GM12878 (cell line): Measurements from ENCODE around the gene SPRED2. TPM values are rescaled to one million over a fixed set of nuclear protein-coding genes. Genes with fewer than 3 reads are reported as not detected.

Experiments used
- ATAC-seq: fragments of 200-7000 bp; cut with Tn5 transposase; 3 replicates; pipeline ENCODE4 v1.9.1; 2020; ENCODE audit warnings: mild to moderate bottlenecking, moderate library complexity
- BruUV-seq: library from RNA; stranded (reverse); fragments of 400-500 nt; replicated peaks from 2 replicates; lab custom pipeline; 2021; lab: Mats Ljungman, UMichigan
- CTCF ChIA-PET: fragments of 300-600 bp; sonication (Branson Sonifier 250); formaldehyde crosslinking; extraction: SDS; loops from one replicate; lab custom pipeline; 2021; ENCODE audit warnings: inconsistent platforms; lab: Yijun Ruan, JAX
- POLR2A ChIA-PET: fragments of 350-600 bp; formaldehyde crosslinking; extraction: SDS; loops from one replicate; lab custom pipeline; 2021; ENCODE audit warnings: inconsistent platforms; lab: Charles Lee
- RAD21 ChIA-PET: fragments of 300-600 bp; sonication (Branson Sonifier 250); formaldehyde crosslinking; loops from one replicate; lab custom pipeline; 2023; ENCODE audit warnings: antibody characterized with exemption; ENCODE audit not compliant: unreplicated experiment; lab: Charles Lee
- SMC1A ChIA-PET: fragments of 300-600 bp; sonication (Branson Sonifier 250); formaldehyde crosslinking; loops from one replicate; lab custom pipeline; 2023; ENCODE audit not compliant: unreplicated experiment, uncharacterized antibody; lab: Charles Lee
- DNase-seq: peaks from one replicate; pipeline ENCODE4 v3.0.0-alpha.2; 2011; ENCODE audit warnings: low read depth, low spot score
- FAIRE-seq: peaks from 3 replicates; lab custom pipeline; 2011; peaks lifted over from hg19 to GRCh38; lab: Jason Lieb, UNC
- H2AFZ ChIP-seq: 2 replicates; pipeline ENCODE4 v1.6.0; 2011; ENCODE audit warnings: low read depth, low read length, control low read depth; ENCODE audit not compliant: control insufficient read depth
- H3K27ac ChIP-seq: 2 replicates; pipeline ENCODE4 v1.5.1; 2011; ENCODE audit warnings: control low read depth; ENCODE audit not compliant: control insufficient read depth, insufficient read depth
- H3K27me3 ChIP-seq, 2 experiments: replicated peaks in 1 of 2; 2 replicates each; pipeline versions ENCODE4 v1.6.0 to v1.6.1; 2011; ENCODE audit warnings: low read length in 1 of 2; ENCODE audit not compliant: control insufficient read depth in 2 of 2, insufficient read depth in 2 of 2
- H3K36me3 ChIP-seq, 2 experiments: 2 replicates each; pipeline ENCODE4 v1.5.1; 2011; ENCODE audit warnings: low read length in 1 of 2; ENCODE audit not compliant: control insufficient read depth in 2 of 2, insufficient read depth in 2 of 2
- H3K4me1 ChIP-seq: 2 replicates; pipeline ENCODE4 v1.6.1; 2011; ENCODE audit warnings: mild to moderate bottlenecking, low read length, moderate library complexity, mixed read lengths; ENCODE audit not compliant: control insufficient read depth, insufficient read depth
- H3K4me2 ChIP-seq: 2 replicates; pipeline ENCODE4 v1.6.0; 2011; ENCODE audit warnings: control low read depth; ENCODE audit not compliant: control insufficient read depth, insufficient read depth
- H3K4me3 ChIP-seq: fragments of 200-600 bp; sonication (generic); 2 replicates; pipeline ENCODE4 v1.5.1; 2016
- H3K79me2 ChIP-seq: 2 replicates; pipeline ENCODE4 v1.6.0; 2011; ENCODE audit warnings: low read length; ENCODE audit not compliant: control insufficient read depth, insufficient read depth
- H3K9ac ChIP-seq: 2 replicates; pipeline ENCODE4 v1.8.0; 2011; ENCODE audit warnings: low read length, control low read depth, mixed read lengths; ENCODE audit not compliant: control insufficient read depth, insufficient read depth
- H3K9me3 ChIP-seq: replicated peaks from 3 replicates; pipeline ENCODE4 v1.5.1; 2011; ENCODE audit warnings: mild to moderate bottlenecking, low read length; ENCODE audit not compliant: control insufficient read depth, insufficient read depth
- H4K20me1 ChIP-seq: 2 replicates; pipeline ENCODE4 v1.6.0; 2011; ENCODE audit not compliant: control insufficient read depth, insufficient read depth
- ATF2 ChIP-seq: IDR thresholded peaks from 2 replicates; pipeline ENCODE4 v1.6.1; 2012; ENCODE audit warnings: low read length, inconsistent platforms
- CBFB ChIP-seq: IDR thresholded peaks from 2 replicates; pipeline ENCODE4 v1.6.1; 2016; ENCODE audit warnings: antibody characterized with exemption, low read depth
- EED ChIP-seq: sonication (generic); IDR thresholded peaks from 2 replicates; pipeline ENCODE4 v1.6.1; 2016; ENCODE audit warnings: antibody characterized with exemption, low read depth
- EGR1 ChIP-seq, 2 experiments: IDR thresholded peaks; 1 replicate in 1 of 2; 2 replicates in 1 of 2; pipeline ENCODE4 v1.6.1; 2011 to 2012; ENCODE audit warnings: low read depth in 2 of 2, low read length in 2 of 2, borderline replicate concordance in 1 of 2, mild to moderate bottlenecking in 1 of 2, moderate library complexity in 1 of 2
- HDAC6 ChIP-seq: fragments of 200-600 bp; sonication (generic); IDR thresholded peaks from one replicate; pipeline ENCODE4 v1.8.0; 2017; ENCODE audit warnings: antibody characterized with exemption; ENCODE audit not compliant: unreplicated experiment
- HSF1 ChIP-seq: fragments of 150-350 bp; IDR thresholded peaks from 2 replicates; pipeline ENCODE4 v1.6.1; 2014; ENCODE audit warnings: mild to moderate bottlenecking, low read depth, low read length
- IRF3 ChIP-seq: fragments of 450-650 bp; IDR thresholded peaks from 2 replicates; pipeline ENCODE4 v1.6.1; 2014; ENCODE audit warnings: mild to moderate bottlenecking
- IRF4 ChIP-seq: IDR thresholded peaks from 2 replicates; pipeline ENCODE4 v1.6.1; 2011; ENCODE audit warnings: low read depth, low read length
- LARP7 ChIP-seq: fragments of 450-650 bp; IDR thresholded peaks from 2 replicates; pipeline ENCODE4 v1.6.1; 2017; ENCODE audit warnings: mild to moderate bottlenecking
- POLR2AphosphoS5 ChIP-seq: IDR thresholded peaks from 2 replicates; pipeline ENCODE4 v1.6.1; 2011; ENCODE audit warnings: mild to moderate bottlenecking, low read length, inconsistent platforms
- RBBP5 ChIP-seq: fragments of 200-600 bp; sonication (generic); conservative IDR thresholded peaks from 2 replicates; pipeline ENCODE4 v1.6.1; 2016
- RFX5 ChIP-seq: IDR thresholded peaks from 2 replicates; pipeline ENCODE4 v1.6.1; 2011; ENCODE audit warnings: low read depth, low read length, improper control_type of control experiment
- TCF12 ChIP-seq: IDR thresholded peaks from 2 replicates; pipeline ENCODE4 v1.6.1; 2011; ENCODE audit warnings: low read depth, mild to moderate bottlenecking, low read length
- WGBS: methylation state at CpG from one replicate; pipeline ENCODE4 v1.1.6; 2016; ENCODE audit warnings: low lambda C conversion rate; ENCODE audit not compliant: insufficient replicate concordance, insufficient coverage; ENCODE audit errors: missing lambda C conversion rate; 5-methylcytosine and 5-hydroxymethylcytosine counted together
- in situ Hi-C: fragments of 300-500 bp; cut with MboI; formaldehyde crosslinking; loops from 9 replicates; pipeline ENCODE4 v1.14.3; 2018; ENCODE audit warnings: mixed read lengths
- intact Hi-C: fragments of 100-400 bp; cut with micrococcal nuclease; formaldehyde crosslinking; loops from one replicate; pipeline ENCODE4 v1.14.2; 2022; ENCODE audit not compliant: unreplicated experiment
- polyA plus RNA-seq, 11 experiments: library from polyadenylated mRNA; depleted of rRNA in 4 of 11; unstranded in 6 of 11; stranded (reverse) in 5 of 11; fragments of >200 nt; fragmentation: Nextera tagmentation in 4 of 11; fragmentation: Illumina TruSeq in 1 of 11; extraction: Ambion mirVana in 4 of 11; extraction: Trizol in 1 of 11; gene quantifications; 1 replicate in 1 of 11; 2 replicates in 10 of 11; pipeline versions ENCODE4 v1.2.1 to v1.2.3, GENCODE V29; 2011 to 2016; ENCODE audit warnings: inconsistent platforms in 2 of 11, missing spikeins in 2 of 11, low read depth in 1 of 11
- total RNA-seq, 4 experiments: library from RNA; depleted of rRNA in 3 of 4; stranded (reverse); fragments of >200 nt in 3 of 4; fragmentation: Illumina TruSeq in 1 of 4; extraction: Trizol in 1 of 4; gene quantifications; 2 replicates each; pipeline versions ENCODE4 v1.2.1 to v1.2.3, GENCODE V29; 2013 to 2021
- TF ChIP-seq, protein P1 (sequence below): fragments of 450-650 bp; IDR thresholded peaks from 2 replicates; pipeline ENCODE4 v1.6.1; 2017; ENCODE audit warnings: mild to moderate bottlenecking, moderate library complexity

SPRED2 gene
- total and polyA plus RNA-seq, 10 of the 15 experiments (the other 5 are each of a cell fraction or from before 2014, with no cell fraction given): 3.0 to 23.9 (median 9.7) TPM

DNA sequence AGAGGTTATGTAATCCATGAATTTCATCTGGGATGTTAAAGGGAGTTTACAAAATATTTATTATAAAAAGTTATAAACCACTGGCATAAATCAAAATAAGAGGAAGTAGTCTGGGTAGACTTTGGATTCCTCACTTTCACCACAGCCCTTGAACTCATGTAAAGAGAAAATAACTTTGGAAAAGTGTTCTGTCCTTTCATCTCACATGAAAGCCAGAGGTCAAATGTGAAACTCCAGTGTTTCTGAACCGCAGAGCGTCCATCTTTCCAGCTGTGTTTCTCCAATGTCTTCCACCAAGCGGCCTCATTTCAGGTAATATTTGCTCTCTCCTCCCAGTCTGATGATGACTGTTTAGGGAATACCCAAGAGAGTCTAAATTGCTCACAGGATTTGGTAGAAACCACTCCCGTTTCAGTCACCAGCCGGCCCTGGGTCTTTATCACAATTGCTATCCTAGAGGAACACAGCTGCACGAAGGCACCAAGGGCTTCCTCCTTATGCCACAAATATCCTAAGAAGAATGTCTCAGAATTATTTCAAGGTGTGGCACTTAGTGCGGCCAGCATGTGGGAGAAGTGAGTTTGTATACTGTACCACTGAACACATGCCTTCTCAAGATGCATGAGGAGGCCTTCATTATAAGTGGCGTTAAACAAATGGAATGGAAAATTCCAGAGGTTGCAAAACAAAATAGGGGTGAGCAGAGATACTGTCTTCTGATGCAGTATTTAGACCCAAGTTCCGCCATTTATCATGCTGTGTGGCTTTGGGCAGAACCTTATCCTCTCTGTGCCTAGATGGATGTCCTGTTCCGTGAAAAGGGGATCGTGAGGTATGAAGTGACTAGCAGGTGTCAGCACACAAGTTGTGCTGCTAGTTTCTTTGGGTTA is 140.9 kb downstream of the SPRED2 start:
- peaks cover 0 to 2% of the 10 kb centered on the region in 2 experiments; a peak in 1 of 4 replicates for H3K27me3 ChIP-seq
- intact Hi-C loops (no loop called here), in situ Hi-C loops (no loop called here)
- DNase-seq (no peak), FAIRE-seq (no peak), ATAC-seq (no peak)
- no TSS peak for BruUV-seq
- WGBS: 58% methylated on average over 11 of the region's 11 CpGs
- no peaks in the 10 kb centered on the region for H3K79me2 ChIP-seq
- SMC1A ChIA-PET: interaction anchor here (0.9 to 1.0 kb wide), 3 partner anchors 106 to 227 kb away, joined by 3 read pairs; no protein-coding TSS in a partner anchor
- CTCF ChIA-PET: no interaction called here
- H3K36me3 ChIP-seq: no peaks in the 10 kb centered on the region
- no peak overlapping the region for H3K27ac ChIP-seq
- RAD21 ChIA-PET: interaction anchor here (1.4 kb wide), 1 partner anchor 9 kb away, joined by 3 read pairs; no protein-coding TSS in a partner anchor
- no peak overlapping the region for H3K9ac ChIP-seq
- no peak overlapping the region for H3K4me2 ChIP-seq
- H4K20me1 ChIP-seq: no peaks in the 10 kb centered on the region
- peaks cover under 1% of the 10 kb centered on the region; the same call in 1 of the 2 replicates for H3K4me1 ChIP-seq
- no peaks in the 10 kb centered on the region for H3K9me3 ChIP-seq
- POLR2A ChIA-PET: interaction anchor here (0.7 kb wide), 1 partner anchor 17 kb away, joined by 3 read pairs; no protein-coding TSS in a partner anchor
- no peak overlapping the region for H2AFZ ChIP-seq
- no peak overlapping the region for H3K4me3 ChIP-seq
- TF ChIP-seq EGR1 (IDR thresholded peaks at IDR 0.05; ENCODE audit: borderline replicate concordance in 1 of 2, low read depth in 2 of 2, low read length in 2 of 2) (no peak), HSF1 (no peak), TCF12 (no peak), ATF2 (no peak), LARP7 (no peak), CBFB (no peak), HDAC6 (no peak), RFX5 (no peak), EED (no peak), IRF4 (no peak), IRF3 (no peak), RBBP5 (no peak), POLR2AphosphoS5 (no peak)
- TF ChIP-seq, protein P1, sequence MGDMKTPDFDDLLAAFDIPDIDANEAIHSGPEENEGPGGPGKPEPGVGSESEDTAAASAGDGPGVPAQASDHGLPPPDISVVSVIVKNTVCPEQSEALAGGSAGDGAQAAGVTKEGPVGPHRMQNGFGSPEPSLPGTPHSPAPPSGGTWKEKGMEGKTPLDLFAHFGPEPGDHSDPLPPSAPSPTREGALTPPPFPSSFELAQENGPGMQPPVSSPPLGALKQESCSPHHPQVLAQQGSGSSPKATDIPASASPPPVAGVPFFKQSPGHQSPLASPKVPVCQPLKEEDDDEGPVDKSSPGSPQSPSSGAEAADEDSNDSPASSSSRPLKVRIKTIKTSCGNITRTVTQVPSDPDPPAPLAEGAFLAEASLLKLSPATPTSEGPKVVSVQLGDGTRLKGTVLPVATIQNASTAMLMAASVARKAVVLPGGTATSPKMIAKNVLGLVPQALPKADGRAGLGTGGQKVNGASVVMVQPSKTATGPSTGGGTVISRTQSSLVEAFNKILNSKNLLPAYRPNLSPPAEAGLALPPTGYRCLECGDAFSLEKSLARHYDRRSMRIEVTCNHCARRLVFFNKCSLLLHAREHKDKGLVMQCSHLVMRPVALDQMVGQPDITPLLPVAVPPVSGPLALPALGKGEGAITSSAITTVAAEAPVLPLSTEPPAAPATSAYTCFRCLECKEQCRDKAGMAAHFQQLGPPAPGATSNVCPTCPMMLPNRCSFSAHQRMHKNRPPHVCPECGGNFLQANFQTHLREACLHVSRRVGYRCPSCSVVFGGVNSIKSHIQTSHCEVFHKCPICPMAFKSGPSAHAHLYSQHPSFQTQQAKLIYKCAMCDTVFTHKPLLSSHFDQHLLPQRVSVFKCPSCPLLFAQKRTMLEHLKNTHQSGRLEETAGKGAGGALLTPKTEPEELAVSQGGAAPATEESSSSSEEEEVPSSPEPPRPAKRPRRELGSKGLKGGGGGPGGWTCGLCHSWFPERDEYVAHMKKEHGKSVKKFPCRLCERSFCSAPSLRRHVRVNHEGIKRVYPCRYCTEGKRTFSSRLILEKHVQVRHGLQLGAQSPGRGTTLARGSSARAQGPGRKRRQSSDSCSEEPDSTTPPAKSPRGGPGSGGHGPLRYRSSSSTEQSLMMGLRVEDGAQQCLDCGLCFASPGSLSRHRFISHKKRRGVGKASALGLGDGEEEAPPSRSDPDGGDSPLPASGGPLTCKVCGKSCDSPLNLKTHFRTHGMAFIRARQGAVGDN: no peak
